Germinal center (tissue), 1 donor: ENCODE data around the gene SGMS1.

Experiments used
- DNase-seq: peaks from one replicate; pipeline ENCODE4 v3.0.0; 2012; ENCODE audit warnings: mixed read lengths, low spot score

Gene SGMS1

GRCh38 chr10:50636618-50637579 lies 13.1 kb upstream of the SGMS1 start:
- DNase-seq, result no peak

DNA sequence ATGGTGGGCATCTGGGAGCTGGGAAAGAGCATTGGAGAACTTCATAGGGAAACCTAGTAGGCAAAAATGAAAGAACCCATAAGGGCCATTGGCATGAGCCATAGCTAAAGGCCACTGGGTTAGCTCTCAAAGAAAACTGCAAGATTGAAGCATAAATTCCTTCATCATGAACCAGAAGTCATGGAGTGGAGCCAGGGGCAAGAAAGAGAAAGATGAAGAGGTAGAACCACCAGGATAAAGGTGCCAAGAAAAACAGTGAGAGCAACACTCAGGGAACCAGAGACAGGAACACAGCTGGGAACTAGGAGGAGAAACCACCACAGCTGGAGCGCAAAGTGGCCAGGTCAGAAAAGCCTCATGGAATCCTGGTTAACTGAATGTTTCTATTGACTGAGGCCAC lies 11.5 kb upstream of the SGMS1 start:
- DNase-seq, result no peak

DNA sequence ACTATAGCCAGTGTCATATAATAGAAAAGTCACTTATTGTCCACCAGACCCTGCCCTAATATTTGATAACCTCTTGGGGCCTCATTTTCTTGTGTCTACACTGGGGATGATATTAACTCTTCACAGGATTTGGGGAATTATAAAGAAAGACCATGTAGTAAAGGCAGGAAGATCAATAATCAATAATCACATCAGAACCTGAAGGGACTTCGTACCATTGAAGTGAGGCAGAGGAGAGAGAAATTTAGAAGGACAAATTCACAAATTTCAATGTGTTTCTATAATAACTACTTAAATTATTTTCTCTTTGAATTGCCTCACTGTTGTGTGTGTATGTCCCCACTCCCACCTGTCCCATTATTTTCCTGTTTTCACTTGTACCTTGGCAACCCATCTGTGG lies 10.7 kb upstream of the SGMS1 start:
- no peak for DNase-seq

GRCh38 chr10:50631052-50631451 lies 7.3 kb upstream of the SGMS1 start:
- DNase-seq, result no peak

GRCh38 chr10:50629495-50630122 lies 5.9 kb upstream of the SGMS1 start:
- no peak for DNase-seq

DNA sequence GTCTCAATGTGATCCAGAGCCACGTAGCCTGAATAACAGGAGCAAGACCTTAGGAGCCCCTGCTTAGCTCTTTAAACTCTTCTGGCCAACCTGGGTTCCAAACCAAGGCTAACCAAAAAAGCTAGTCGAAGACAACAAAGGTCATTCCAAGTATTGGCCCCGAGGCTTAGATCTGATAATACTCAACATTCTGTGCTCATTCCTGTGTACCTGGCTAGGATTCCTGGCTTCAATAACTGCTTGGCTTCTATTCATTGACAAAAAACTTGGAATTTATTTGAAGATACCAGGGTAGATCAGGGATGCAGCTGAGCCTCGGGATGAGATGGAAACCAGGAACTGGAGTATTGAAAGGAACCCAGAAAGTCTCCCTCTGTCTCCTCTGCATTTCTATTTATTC lies 4.1 kb upstream of the SGMS1 start:
- DNase-seq, result no peak

DNA sequence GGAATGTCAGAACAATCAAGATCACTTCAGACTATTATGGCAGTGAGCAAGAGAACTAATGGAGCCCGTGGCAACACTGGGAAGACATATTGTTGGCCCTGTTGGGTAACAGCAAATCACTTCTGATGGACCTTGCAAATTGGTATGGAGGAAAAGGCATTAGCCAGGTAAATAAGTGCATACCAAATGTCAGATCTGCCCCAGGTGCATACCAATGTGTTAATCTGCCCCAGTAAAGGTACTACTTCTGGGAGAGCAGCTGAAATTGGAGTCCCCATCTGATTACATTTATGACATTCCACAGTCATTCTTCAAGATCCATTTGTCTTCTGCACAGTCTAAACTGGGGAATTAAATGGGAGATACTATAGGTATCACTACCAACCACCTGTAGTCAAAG lies 3.7 kb upstream of the SGMS1 start:
- no peak for DNase-seq

GRCh38 chr10:50625649-50626132 lies 1.9 kb upstream of the SGMS1 start:
- DNase-seq, result no peak

GRCh38 chr10:50624866-50625501 lies 1.2 kb upstream of the SGMS1 start:
- DNase-seq, result peak; percentile 80

- peak; percentile 95 for DNase-seq
These were observed 683 bp upstream of the SGMS1 start for GRCh38 chr10:50624413-50624865.

DNA sequence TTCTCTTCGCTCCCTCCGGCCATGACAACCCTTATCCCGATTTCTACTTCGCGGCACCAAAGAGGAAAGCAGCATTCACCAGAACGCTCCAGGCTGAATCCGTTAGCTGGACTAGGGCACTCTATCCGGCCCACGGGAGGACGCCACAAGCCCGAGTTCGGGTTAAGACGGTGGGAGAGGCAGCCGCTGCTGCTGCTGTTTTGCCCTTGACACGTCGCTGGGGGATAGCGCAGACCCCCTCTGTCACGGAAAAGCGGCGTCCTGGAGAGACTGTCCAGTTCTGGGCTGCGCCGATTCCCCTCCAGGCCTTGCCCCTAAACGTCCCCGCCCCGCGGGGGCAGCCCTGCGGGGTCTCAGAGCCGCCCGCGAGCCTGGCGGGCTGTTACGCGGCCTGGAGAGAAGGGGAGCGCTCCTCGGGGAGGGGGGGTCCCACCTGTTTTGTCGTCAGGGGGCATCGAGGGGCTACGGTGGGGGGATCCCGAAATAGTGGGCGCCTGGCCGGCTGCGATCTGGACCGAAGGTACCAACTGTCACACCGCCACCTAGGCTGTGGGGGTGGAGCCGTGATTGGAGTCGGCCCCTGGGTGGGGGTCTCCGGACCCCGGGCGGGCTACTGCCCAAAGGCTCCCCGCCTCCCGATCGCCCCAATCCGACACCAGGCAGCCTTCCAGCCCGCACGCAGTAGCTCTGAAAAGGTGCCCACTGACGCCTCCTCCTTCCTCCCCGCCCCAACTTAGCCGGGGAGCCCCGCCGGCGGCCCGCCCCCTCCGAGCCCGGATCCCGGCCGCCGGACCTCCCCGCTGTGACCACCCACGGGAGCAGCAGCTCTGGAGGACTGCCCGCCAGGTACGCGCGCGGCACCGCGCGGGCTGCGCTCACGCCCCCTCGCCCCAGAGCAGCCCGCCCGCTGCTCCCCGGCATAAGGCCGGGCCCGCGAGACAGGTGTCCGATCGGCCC lies 772 bp downstream of the SGMS1 start:
- peak; percentile 69 for DNase-seq

DNA sequence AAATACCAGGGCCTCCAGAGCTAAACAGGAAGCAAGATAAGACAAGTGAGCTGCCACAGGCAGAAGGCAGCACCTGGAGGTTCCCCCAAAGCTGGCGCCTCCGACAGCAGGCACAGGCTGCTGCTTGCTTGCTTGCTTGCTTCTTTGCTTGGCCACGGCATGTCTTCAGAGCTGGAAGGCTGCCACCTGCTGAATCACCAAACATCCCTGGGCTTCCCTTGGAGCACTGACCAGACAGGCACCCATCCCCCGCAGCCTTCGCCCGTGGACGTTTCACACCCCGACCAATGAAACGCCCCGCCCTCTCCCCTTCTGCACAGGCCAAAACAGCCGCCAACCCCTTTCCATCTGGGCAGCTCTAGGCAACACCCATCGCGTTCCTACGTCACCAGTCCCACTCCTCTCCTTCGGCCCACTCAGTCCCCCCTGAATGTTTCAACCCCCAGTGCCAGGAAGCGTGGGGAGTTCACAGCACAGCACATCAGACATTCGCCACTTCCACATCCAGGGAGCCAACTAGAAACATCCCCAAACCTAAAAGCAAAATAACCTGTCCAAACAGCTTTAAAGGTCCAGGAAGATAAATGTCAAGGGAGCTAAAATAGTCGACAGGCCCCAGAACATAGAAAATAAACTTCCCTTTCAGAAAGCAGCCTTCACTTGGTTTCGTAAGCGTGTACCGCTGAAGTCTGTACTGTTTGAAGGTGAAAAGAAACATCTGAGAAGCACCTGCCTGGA lies 1.6 kb downstream of the SGMS1 start:
- peak; percentile 65 for DNase-seq

GRCh38 chr10:50620899-50621298 lies 2.9 kb downstream of the SGMS1 start:
- DNase-seq, result no peak

DNA sequence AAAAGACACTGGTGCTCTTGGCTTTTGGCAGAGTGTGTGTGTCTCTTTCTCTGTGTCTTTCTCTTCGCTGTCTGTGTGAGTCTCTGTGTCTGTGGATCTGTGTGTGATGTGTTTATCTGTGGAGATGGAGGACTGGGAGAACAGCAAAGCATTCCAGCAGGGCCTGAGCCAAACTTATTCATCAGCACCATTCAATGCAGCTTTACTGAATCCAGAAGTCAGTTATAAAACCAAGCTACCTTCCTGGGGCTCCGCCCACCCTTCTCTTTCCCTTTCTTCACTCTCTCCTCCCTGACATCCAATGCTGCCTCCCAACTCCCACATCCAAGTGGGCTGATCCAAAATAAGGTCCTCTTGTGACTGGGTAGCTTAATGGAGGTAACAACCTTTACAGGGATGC lies 3.9 kb downstream of the SGMS1 start:
- DNase-seq, result no peak

DNA sequence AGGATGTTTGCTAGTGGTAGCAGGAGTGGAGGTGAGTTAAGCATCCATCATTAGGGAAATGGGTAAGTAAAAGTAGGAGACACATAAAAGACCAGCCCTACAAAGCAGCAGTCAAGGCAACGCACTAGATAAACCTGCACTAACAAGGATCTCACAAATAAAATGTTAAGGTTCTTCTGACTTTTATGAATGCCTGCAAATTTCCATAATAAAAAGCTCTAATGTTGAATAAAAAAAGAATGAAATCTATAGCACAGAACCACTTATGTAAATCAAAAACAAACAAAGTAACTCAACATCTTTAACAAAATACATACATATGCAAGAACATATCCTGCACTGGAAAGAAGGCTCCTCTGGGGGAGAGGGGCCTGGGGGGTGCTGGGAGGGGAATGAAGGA lies 4.6 kb downstream of the SGMS1 start:
- no peak for DNase-seq

GRCh38 chr10:50618624-50619023 lies 5.1 kb downstream of the SGMS1 start:
- no peak for DNase-seq

GRCh38 chr10:50615658-50616057 lies 8.1 kb downstream of the SGMS1 start:
- no peak for DNase-seq

DNA sequence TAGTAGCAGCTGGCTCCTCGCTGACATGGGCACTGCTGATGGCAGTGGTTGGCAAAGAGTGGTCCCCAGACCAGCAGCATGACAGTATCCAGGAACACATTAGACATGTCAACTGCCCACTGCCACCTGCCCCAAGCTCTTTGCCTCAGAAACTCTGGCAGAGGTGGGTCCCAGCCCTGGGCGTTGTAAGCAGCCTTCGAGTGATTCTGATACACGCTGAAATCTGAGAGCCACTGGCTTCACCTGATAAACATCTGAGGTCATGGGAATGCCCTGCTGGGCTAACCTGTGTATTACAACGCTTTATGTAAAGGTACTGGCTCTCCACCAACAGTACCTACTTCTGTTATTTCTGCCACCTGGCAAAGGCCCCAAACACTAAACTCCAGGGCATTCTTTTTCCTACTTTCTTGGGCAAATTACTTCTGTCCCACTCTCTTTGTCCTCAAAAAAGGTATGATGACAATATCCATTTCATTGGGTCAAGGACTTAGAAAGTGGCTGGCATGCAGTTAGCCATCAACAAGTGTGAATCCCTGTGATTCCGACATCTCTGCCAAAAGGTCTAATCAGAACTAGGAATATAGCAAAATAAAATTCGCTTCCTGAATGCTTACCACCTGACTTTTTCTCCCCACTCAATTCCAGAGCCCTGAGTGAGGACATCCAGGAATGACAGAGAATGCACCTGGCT lies 9.2 kb downstream of the SGMS1 start:
- DNase-seq, result peak; percentile 63

DNA sequence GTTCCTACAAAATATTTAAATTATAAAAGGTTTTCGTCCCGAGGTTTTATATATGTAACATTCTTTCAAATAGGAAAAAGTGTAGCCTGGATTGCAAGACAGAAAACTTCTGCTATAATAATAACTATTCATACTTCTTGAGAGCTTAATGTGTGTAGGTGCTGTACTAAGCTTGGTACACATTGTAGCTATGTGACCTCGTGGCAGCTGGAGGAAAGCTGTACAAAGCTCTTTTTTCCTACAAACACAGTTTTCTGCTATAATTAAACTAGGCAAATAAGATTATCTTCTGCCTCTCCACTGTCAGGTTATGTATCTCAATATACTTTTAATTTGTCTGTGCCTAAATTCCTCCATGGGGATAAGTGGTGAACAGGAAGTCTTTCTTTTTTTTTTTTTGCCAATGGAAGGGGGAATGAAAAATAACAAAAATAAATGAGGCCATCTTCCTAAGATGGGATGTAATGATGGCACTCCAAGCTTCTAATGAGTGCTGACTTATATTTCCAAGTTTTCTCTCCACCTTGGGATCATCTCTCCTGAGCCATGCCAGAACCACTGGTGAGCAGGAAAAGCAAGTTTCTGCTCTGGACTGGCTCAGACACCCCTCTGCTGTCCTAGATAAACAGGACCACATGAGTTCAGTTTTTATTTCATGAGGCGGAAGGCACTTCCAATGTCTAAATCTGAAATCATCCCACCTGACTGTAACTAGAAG lies 9.9 kb downstream of the SGMS1 start:
- DNase-seq, result no peak

DNA sequence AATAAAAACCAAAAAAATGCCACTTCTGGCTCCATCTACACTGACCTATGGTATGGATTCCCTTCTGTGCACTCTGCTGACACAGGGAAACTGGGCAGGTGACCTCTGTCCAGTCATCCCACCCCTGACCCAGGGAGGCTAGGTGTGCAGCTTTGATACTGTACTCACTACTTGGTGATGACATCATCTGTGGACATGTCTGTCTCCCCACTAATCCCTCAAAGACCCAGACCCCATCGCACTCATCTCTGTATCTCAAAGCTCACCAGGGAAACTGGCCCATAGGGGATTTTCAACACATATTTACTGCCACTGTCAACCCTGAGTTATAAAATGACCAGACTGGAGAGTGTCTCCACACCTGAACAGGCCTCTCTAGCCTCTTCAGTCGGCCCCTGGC lies 10.6 kb downstream of the SGMS1 start:
- DNase-seq, result no peak
